ENCODE data around the gene LRRC43.

LRRC43 gene

DNA sequence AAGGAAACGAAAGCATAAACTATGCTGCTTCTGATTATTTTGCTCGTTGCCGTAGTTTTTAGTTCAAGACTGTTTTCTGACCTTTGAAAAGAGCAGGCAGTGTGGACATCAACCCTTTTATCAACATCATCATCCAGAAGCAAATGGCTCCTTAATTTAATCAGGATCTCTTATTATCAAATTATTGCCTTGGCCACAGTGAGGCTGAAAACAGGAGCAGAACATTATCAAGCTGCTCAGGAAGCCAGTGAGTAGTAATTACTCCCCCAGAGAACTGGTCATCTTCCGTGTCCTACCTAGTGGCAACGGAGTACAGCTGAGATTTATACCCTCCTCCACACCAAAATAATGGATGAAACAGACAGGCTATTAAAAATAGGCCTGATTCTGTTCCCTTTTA, 45.2 kb downstream of the LRRC43 start:
- DNase-seq: no peak

DNA sequence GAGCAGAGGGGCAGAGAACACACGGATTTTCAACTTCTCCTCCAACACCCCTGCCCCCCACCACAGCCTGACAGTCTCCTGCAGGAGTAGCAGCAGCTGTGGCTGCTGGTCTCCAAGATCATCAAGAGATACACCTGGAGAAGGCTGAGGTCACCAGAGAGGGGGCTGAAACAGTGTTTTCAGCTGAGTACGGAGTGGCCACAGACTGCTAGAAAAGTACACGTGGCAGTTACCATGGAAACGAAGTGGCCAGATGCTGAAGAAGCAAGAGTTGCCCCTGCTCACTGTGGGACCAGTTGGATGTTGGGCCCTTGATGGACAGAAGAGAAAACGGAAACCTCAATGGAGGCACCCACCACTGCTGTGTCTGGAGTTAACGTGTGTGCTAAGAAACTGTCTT, 47.9 kb downstream of the LRRC43 start:
- no peak for DNase-seq

DNA sequence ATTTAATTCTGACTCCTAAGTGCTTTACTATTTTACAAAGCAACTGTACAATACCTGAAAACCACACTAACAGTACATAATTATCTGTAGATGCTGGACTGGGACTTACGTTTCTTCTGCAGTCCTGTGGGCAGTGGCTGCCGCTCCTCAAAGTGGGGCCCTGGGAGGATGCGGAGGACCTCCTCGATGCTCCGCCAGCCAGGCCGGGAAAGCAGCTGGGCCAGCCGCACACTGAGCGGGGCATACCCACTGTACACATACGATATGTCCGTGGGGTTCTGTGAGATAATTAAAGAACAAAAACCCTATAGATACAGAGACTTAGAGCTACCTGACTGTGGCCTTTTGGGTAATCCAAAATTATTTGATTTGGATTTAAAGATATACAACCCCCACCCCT, 49.8 kb downstream of the LRRC43 start:
- no peak for DNase-seq

- DNase-seq: no peak
These were observed 52.8 kb downstream of the LRRC43 start for GRCh38 chr12:122235741-122236140.

GRCh38 chr12:122238861-122239260, 55.9 kb downstream of the LRRC43 start:
- DNase-seq: no peak

DNA sequence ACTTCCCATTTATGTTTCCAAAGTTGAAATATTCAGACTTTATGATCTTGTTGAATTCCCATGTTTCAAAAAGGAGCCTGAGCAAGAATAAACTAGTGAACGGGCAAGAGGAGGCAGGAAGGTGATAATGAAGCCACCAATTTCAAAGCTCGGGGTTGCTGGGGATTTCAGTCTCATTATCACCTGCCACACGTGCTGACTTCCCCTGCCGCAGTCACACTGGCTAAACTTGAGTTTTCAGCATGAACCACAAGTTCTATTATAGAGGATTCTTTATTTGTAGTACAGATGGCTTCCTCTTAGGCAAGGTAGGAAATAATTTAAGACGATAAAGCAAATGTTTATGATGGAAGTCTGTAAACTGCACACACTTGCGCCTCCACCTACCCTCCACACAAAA, 61.0 kb downstream of the LRRC43 start:
- DNase-seq: no peak

DNA sequence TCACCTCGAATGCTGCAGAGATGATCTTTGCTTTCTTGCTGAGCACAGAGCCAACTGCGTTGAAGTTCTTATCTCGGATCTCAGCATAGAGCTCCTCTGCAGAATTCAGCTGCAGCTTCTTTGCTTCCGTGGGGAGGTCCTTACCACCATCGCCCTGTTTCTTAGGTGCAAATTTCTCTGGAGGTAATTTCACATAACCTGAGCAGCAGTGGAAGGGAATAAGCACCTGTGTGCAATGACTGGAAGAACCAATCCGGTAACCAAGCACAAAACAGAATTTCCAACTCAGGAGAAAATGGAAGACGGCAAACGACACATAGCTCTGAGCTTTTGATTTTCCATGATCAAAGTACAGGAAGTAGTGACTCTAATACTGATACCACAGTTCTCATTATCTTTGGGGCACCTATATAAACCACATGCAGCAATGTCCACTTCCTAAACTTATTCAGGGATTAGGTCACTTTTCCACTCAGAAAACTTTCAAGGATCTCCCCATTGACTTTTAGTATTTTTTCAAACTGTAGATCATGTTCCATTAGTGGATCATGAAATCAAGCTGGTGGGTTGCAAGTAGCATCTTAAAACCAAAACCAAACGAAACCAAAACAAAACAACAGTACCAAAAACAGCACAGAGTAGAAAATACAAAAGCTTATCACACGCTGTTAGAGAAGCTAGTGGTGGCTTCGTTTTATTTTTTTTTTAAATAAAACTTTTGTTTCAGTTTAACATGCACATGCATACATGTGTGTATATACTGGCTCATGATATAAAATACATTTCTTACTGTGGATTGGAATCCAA, 61.8 kb downstream of the LRRC43 start:
- peak in 1 of 2 donors; percentile 21 for DNase-seq

GRCh38 chr12:122245553-122245952, 62.6 kb downstream of the LRRC43 start:
- DNase-seq: no peak

GRCh38 chr12:122250047-122250446, 67.1 kb downstream of the LRRC43 start:
- DNase-seq: no peak

- DNase-seq: no peak
These were observed 67.6 kb downstream of the LRRC43 start for GRCh38 chr12:122250536-122250935.
